Measurements from ENCODE around the gene CTRB1.

DNA sequence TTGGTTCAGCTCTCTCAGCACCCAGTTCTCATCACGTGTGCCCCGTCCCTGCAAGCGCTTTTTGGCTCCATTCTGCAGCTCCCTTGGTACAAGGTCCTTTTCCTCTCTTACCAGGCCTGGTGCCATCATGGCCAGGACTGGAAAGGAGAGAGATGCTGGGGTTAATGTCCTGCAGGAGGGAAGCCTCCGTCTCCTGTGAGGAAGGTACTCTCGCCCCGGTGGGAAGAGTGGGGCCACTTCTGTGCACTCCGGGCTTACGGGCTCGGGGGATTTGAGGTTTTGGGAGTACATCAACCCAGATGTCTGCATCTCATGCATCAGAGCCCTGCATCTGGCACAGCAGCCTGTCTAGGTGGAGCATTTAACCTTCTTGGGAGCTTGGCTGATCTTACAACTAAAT is 22.0 kb upstream of the CTRB1 start:
- TF ChIP-seq, protein P1, sequence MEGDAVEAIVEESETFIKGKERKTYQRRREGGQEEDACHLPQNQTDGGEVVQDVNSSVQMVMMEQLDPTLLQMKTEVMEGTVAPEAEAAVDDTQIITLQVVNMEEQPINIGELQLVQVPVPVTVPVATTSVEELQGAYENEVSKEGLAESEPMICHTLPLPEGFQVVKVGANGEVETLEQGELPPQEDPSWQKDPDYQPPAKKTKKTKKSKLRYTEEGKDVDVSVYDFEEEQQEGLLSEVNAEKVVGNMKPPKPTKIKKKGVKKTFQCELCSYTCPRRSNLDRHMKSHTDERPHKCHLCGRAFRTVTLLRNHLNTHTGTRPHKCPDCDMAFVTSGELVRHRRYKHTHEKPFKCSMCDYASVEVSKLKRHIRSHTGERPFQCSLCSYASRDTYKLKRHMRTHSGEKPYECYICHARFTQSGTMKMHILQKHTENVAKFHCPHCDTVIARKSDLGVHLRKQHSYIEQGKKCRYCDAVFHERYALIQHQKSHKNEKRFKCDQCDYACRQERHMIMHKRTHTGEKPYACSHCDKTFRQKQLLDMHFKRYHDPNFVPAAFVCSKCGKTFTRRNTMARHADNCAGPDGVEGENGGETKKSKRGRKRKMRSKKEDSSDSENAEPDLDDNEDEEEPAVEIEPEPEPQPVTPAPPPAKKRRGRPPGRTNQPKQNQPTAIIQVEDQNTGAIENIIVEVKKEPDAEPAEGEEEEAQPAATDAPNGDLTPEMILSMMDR (IDR thresholded peaks at IDR 0.05): no peak
- TF ChIP-seq POLR2A (IDR thresholded peaks at IDR 0.05): no peak
